K562 treated with DMSO at 1 percent for 24 hours (cell line): ENCODE measurements around the gene ZBTB39. TPM values are rescaled to one million over a fixed set of nuclear protein-coding genes. Genes with fewer than 3 reads are reported as not detected.

Experiments used
- total RNA-seq: library from RNA; unstranded; fragments of 300-600 nt; gene quantifications from 2 replicates; pipeline ENCODE4 v1.2.3, GENCODE V29; 2022; ENCODE audit warnings: low read depth; ENCODE audit not compliant: insufficient read depth

The ZBTB39 gene, protein sequence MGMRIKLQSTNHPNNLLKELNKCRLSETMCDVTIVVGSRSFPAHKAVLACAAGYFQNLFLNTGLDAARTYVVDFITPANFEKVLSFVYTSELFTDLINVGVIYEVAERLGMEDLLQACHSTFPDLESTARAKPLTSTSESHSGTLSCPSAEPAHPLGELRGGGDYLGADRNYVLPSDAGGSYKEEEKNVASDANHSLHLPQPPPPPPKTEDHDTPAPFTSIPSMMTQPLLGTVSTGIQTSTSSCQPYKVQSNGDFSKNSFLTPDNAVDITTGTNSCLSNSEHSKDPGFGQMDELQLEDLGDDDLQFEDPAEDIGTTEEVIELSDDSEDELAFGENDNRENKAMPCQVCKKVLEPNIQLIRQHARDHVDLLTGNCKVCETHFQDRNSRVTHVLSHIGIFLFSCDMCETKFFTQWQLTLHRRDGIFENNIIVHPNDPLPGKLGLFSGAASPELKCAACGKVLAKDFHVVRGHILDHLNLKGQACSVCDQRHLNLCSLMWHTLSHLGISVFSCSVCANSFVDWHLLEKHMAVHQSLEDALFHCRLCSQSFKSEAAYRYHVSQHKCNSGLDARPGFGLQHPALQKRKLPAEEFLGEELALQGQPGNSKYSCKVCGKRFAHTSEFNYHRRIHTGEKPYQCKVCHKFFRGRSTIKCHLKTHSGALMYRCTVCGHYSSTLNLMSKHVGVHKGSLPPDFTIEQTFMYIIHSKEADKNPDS
- 8.8 and 10.2 TPM in 2 replicates for total RNA-seq

GRCh38 chr12:57005980-57006808 lies at the start of gene ZBTB39:
TSS of gene ZBTB39 (minus strand) at chr12:57006546. CDS start at chr12:57004917, 1,629 bp downstream.

DNA sequence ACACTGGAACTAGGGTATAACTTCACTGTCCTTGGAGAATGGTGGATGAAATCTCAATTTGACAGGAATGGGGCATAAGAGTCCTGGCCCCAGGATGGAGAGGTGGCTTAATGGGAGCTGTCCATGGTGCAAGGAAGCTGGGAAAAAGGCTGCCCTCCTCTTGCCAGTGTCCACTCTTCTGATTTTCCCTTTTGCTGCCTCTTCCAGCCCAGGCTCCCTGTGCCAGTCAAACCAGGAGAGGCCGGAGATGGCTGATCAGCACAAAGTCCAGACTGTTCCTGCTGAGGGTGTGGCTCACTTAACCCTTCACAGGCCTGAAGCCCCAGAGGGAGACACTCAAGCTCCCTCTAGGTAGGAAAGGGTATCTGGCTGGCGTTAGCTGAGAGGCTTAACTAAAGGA lies 43.5 kb upstream of the ZBTB39 start, which contains the start of gene MYO1A:
MYO1A (minus strand) TSS at position 240 of the 400 bp plus-strand sequence. CDS start 1,806 bp downstream, outside the sequence.

GRCh38 chr12:57016348-57016747 lies 10.0 kb upstream of the ZBTB39 start, which contains the start of gene TAC3:
TSS of gene TAC3 (minus strand) at chr12:57016529. CDS start at chr12:57015797, 732 bp downstream.

GRCh38 chr12:56957229-56958052 lies 48.9 kb downstream of the ZBTB39 start, which contains the start of gene RDH16:
TSS of gene RDH16 (minus strand) at chr12:56957608. CDS start at chr12:56957462, 146 bp downstream.

Other genes starting within 250 kb of the ZBTB39 start
- 0.61 and 0.88 TPM in 2 replicates for gene HSD17B6, start 243.2 kb downstream of the ZBTB39 start, total RNA-seq
- gene SDR9C7, start 72.1 kb downstream of the ZBTB39 start, total RNA-seq = not detected in 2 replicates
- gene RDH16, start 48.9 kb downstream of the ZBTB39 start, total RNA-seq = 0.37 and 0.58 TPM in 2 replicates
- 2.0 and 2.1 TPM in 2 replicates for gene TAC3, start 10.0 kb upstream of the ZBTB39 start, total RNA-seq
- gene MYO1A, start 43.6 kb upstream of the ZBTB39 start, total RNA-seq = 0.10 TPM in 1 of 2 replicates, not detected in the other
- gene NEMP1, start 72.2 kb upstream of the ZBTB39 start, total RNA-seq = 20.5 and 22.8 TPM in 2 replicates
- gene NAB2, start 82.6 kb upstream of the ZBTB39 start, total RNA-seq = 44.6 and 53.1 TPM in 2 replicates
- gene STAT6, start 104.8 kb upstream of the ZBTB39 start, total RNA-seq = 47.9 and 54.4 TPM in 2 replicates
- 3.0 and 3.9 TPM in 2 replicates for gene LRP1, start 121.9 kb upstream of the ZBTB39 start, total RNA-seq
- gene LRP1-AS, start 141.1 kb upstream of the ZBTB39 start, total RNA-seq = not detected in 2 replicates
- gene NXPH4, start 210.2 kb upstream of the ZBTB39 start, total RNA-seq = 11.3 and 12.4 TPM in 2 replicates
- gene SHMT2, start 223.2 kb upstream of the ZBTB39 start, total RNA-seq = 518 and 537 TPM in 2 replicates
- 5.2 and 7.9 TPM in 2 replicates for gene STAC3, start 244.6 kb upstream of the ZBTB39 start, total RNA-seq